IPS DF 19.7 (cell line): ENCODE data around the gene DGKQ.
"Not testable (repeated sequence)": the region's sequence is repeated elsewhere in the genome, so short reads cannot be mapped to it uniquely, and the experiment has no call there.

Experiments
- DNase-seq: peaks from one replicate; pipeline ENCODE4 v3.0.0-alpha.2; 2013; ENCODE audit warnings: low read depth, low spot score

DGKQ gene

DNA sequence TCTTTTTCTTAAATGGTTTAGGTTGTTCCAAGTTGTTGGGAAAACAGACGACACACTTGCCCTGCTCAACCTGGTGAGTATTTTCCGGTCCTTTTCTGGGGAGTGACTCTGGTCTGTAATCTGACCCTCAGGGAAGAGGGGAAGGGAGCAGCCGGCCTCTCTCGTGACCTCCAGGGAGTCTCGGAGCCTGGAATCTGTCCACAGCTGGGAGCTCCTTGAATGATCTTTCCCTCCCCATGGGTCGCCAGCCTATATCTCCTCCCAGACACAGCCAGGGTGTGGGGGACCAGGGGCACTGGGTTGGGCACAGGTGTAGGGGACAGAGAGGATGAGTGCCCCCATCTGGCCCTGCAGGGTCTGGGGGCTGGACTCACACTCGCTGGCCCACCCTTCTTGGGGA lies 22.2 kb downstream of the DGKQ start:
- no peak for DNase-seq

DNA sequence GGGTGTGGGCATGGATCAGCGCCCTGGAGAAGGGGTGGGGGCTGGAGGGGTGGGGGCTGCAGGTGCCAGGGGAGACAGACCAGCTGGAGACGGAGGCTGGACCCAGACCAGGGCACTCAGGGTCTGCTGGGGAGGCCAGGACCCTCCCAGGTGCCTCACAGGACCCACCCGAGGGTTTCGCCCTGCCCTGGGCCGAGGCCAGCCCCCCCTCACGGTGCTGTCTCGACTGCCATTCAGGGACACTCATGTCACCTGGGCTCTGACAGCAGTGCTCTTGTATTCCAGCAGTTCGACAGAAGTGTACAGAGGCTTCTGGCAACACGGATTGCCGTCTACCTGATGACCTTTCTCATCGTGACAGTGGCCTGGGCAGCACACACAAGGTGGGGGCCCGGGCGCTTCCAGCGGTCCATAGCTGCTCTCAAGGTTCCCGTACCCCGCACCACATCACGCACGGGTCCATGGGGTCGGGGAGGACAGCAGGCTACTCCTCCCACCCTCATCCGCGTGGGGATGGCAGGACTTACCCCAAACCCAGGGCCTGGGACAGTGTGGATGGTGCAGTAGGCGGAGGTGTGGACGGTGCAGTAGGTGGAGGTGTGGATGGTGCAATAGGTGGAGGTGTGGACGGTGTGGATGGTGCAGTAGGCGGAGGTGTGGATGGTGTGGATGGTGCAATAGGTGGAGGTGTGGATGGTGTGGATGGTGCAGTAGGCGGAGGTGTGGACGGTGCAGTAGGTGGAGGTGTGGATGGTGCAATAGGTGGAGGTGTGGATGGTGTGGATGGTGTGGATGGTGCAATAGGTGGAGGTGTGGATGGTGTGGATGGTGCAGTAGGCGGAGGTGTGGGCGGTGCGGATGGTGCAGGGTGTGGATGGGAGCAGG lies 23.0 kb downstream of the DGKQ start:
- no peak for DNase-seq

DNA sequence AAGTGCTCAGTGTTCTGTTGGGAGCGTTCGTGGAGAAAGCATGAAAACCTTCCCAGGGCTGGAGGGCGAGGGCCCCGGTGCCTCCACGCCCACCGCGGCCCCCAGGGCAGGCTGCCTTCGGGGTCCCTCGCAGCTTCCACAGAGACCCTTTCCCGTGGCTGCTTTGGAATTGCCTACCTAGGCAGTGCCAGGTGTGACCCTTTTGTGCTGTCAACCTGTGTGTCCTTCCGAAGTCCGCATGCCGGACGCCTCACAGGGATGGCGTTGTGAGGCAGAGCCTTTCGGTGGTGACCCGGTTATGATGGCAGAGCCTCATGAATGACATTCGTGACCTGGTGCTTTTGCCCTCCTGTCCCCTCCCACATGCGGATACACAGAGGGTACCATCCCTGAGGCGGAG lies 23.7 kb downstream of the DGKQ start:
- DNase-seq = no peak

DNA sequence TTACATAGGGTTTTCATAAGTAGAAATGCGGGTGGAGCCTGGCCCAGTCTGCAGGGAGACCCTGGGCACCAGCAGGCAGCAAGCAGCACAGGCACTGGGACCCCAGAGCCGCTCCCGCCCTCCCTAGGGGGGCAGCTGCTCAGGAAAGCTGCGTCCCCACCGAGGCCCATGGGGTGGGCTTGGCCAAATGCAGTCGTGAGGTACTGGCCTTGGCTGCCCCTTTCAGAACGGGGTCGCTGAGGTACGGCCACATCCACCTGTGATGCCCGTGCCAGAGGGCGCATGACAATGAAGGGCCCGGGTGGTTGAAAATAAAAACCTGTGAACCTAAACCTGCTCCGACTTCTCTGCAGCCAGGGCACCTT lies 24.5 kb downstream of the DGKQ start:
- DNase-seq = no peak

DNA sequence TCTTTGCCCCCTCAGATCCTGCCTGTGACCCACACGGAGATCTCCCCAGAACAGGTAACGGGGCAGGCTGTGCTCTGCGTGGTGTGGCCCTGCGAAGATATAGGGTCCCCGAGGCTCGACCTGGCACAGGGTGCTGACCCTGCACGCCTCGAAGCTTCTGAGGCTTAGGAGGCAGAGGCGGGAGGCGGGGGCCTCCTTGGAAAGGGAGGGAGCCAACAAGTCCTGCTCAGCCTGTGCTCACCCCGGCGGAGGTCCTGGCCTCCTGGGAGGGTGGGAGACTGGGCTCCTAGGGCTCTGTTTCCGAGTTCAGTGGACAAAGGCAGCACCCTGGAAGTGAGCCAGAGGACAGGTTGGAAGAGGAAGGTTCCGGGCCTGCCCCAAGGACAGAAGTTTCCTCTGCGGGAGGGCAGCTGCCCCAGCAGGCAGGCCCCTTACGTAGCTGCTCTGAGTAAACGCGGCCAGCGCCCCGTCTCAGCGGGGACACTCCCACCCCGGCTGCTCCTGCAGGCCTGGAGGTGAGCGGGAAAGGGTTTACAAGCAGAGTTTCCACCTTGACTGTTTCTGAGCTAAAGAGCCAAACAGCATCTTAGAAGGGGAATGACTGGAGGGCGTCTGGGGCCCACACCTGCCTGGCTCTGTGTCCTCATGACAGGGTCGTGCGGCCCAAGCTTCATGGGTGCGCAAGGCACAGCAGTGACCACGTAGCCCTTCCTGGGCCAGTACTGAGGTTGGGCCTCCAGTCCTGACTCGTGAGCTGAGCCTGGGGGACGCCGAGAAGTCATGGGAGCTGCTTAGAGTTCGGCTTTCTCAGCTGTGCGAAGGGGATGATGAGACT lies 25.1 kb downstream of the DGKQ start:
- DNase-seq = no peak

DNA sequence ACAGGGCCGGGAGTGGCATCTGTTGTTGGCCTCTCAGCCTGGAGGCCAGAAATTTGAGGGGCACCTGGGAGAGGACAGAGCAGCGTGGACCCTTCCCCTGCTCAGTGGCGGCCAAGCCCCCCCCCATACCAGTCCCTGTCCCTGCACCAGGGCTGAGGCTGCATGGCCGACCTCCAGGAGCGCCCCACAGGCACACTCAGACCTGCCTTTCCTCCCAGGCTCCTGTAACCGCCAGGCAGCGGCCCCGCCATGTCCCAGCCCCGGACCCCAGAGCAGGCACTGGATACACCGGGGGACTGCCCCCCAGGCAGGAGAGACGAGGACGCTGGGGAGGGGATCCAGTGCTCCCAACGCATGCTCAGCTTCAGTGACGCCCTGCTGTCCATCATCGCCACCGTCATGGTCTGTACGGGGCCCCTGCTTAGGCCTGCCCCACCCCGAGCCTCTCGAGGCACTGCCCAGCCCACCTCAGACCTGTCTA lies 25.8 kb downstream of the DGKQ start:
- no peak for DNase-seq

DNA sequence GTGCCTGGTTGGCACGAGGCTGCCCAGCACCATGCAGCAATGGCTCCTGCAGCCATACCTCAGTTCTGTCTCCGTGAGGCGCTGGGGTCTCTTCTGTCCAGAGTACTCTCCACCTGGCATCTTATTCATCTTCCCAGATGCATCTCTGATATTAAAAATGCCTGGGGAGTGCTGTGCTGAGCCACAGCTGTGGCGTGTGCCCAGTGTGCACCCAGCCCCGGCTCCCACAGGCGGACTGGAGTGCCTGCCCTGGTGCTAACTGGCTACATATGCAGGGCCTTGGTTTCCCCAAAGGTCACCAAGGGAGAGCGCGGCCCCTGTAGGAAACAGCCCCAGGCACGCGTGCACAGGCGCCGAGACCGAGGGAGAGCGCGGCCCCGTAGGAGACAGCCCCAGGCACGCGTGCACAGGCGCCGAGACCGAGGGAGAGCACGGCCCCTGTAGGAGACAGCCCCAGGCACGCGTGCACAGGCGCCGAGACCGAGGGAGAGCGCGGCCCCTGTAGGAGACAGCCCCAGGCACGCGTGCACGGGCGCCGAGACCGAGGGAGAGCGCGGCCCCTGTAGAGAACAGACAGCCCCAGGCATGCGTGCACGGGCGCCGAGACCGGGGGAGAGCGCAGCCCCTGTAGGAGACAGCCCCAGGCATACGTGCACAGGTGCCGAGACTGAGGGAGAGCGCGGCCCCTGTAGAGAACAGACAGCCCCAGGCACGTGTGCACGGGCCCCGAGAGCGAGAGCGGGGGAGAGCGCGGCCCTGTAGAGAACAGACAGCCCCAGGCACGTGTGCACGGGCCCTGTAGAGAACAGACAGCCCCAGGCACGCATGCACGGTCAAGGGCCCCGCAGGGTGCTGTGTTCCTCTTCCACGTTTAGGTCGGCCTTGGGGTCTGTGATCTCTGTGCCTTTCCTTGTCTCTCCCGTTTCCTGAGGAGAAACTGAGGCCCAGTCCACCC lies 26.6 kb downstream of the DGKQ start:
- DNase-seq = no peak

DNA sequence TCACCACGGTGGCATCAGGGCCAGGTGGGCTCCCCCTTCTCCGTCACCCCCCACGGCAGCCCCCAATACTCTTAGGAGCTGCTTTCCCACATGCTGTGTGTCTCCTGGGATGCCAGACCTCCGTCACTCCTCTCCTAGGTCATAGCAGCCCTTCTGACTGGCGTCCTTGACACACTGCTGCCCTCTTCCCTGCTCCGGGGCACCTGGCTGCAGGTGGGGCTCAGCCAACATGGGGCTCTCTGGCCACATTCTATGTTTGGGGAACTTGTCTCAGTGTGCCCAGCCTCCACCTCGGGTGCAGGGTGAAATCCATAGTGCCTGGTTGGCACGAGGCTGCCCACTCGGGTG lies 27.3 kb downstream of the DGKQ start:
- no peak for DNase-seq

DNA sequence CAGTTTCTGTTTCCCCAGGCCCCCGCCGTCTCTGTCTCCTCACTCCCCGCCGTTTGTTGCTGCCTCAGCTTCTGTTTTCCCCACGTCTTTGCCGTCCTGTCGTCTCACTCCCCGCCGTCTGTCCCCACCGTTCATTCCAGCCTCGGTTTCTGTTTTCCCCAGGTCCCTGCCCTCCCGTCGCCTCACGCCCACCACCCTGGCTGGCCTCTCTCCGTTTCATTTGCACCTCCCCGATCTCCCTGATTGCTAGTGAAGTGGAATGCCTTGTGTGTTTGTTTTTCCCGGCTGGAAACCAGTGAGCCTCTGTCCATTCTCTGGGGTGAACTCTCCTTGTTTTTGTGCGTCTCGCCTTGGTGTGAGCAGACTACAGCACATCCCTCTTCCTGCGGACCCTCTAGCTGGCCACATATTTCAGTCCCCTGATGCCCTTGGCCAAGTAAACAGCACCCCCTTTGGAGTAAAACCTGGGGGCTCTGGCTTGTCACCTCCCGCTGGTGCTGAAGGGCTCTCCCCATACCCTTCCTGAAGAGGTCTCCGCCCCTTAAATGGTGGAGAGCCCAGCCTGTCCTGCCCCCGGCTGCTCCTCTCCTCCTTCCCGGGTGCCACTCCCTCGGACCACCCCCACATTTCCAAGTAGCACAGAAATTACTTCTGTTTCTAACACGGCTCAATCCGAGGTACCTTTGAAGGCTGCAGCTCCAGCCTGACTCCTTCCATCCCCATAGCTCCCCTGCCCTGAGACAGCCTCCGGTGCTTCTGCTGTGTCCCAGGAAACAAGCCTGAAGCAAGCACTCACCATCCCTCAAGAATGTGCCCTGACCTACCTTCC lies 27.9 kb downstream of the DGKQ start:
- no peak for DNase-seq

DNA sequence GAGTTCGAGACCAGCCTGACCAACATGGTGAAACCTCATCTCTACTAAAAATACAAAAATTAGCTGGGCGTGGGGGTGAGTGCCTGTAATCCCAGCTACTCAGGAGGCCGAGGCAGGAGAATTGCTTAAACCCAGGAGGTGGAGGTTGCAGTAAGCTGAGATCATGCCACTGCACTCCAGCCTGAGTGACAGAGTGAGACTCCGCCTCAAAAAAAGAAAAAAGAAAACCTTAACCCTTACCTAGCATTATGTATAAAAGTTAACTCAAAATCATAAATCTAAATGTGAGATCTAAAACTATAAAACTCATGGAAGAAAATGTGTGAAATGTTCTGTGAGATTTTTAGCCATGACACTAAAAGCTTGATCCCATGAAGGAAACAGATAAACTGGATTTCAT lies 33.9 kb downstream of the DGKQ start:
- DNase-seq = not testable (repeated sequence)

DNA sequence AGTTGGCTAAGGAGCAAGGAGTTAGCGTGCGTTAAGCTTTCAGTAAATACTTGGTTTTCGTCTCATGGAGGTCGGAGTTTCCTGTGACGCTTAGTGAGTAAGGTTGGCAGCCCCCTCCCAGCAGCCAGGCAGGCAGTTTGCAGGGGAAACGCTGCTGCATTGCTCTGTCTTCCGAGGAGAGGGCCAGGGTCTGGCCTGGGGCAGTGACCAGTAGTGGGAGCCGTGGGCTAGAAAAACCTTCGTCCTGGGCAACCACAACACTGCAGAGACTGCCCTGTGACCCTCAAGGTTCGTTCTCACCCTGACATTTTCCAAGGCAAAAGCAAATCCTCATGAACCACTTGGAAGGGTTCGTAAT lies 40.7 kb downstream of the DGKQ start:
- no peak for DNase-seq

DNA sequence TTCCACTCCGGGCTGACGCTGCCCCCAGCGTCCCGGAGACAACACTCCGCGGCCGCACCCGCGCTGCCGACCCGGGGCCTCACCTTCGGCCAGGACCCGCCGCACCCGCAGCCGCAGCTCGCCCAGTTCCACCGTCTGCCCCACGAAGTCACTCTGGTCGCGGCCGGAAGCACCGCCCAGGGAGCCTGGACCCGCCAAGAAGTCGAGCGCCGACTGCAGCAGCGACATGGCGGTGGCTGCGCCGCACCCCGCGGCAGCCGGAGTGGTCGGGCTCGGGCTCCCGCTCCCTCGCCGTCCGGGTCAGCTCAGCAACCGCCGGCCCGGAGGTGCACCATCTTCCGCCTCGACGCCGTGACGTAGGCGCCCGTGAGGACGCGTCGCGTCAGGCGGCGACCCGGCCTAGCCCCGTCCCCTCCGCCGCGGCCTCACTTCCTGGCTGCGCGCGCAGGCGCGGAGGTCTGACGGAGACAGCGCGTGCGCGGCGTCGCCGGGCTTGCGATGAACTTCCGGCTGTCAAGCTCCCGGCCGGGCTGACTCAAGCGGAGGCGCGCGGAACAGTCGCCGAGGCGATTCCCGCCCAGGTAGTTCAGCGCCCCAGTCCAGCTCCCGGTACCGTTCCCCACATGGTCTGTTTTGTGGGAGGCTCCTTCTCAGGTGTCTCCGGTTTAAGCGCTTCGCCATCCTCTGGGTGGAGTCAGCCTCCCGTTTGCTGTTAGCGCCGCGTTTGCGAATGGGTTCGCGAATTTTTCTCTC lies 41.2 kb downstream of the DGKQ start, which contains the start of the genes GAK and TMEM175:
Gene GAK, minus strand, starts transcription at position 357 of the 753 bp plus-strand sequence. Its CDS starts 129 bp downstream, at position 228.
Gene TMEM175, plus strand, starts transcription at position 501 of the 753 bp plus-strand sequence. CDS start 15,280 bp downstream, outside the sequence.
- peak; percentile 81 for DNase-seq

DNA sequence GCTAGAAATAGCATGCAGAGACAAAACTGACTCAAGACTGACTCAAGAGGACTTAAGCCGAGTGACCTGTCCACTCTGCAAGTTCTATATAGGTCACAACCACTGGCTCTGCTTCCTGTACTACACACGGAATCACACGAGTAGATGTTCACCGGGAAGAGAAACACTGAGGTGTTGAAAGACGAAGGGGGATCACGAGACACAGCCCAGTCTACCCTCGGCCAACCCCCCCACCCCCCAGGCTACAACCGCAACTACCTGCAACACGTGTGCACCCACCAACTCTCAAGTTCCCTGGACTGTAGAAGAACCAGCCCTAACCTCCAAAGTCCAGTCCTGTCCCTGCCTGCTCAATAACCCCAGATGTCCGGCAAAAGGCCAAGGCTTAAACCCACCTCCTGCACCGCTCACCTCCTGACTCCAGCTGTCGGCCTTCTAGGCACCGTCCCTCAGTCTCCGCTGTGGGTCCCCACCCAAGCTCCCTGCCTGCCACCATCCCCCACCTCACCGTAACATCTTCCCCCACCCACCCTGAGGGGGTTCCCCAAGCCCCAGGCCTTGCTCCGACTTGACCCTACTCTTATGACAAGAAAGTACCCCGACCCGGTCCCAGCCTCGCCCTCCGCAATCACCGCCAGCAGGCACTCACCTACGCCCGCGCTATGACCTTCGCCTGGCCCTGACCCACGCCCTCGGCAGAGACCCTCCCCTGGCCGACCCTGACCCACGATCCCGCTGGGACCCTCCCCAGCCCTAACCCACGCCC lies 42.0 kb downstream of the DGKQ start:
- no peak for DNase-seq

DNA sequence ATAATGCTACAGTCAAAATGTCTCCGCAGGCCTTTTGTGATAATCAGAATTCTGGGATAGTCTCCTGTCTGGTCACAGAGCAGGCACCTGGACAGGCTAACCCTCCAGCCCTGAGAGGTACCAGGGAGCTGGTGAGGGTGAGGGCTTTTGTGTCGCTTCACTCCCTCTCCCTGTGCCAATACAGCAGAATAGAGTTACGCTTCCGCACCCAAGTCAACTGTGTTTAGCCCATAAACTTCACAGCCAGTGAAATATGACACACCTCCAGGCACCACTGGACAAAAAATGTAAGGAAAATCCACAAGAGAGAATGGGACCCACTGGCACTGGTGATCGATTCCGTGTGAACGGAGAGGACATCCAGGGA lies 42.6 kb downstream of the DGKQ start:
- no peak for DNase-seq

DNA sequence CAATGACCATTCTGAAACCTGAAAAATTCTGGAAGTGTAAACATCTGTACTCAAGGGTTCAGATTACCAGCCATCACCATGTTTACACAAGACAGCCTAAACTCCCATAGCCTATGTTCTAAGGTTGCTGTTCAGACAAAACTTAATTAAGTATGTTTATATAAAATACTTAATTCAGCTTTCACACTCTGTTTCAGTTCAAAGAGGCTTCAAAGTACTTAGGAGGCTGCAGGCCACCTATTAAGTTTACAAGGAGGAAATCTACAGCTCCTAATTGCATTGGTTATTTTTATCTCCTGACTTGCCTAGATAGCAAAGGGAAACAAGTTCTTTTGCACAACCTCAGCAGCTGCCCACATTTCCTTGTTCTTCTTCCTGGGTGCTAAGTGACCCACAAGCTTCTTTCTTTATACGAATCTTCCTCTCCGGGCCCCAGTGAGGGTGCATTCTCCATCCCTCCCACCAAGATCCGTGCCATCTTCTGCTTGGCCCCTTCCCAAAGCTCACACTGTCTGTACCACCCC lies 43.3 kb downstream of the DGKQ start:
- DNase-seq = no peak

DNA sequence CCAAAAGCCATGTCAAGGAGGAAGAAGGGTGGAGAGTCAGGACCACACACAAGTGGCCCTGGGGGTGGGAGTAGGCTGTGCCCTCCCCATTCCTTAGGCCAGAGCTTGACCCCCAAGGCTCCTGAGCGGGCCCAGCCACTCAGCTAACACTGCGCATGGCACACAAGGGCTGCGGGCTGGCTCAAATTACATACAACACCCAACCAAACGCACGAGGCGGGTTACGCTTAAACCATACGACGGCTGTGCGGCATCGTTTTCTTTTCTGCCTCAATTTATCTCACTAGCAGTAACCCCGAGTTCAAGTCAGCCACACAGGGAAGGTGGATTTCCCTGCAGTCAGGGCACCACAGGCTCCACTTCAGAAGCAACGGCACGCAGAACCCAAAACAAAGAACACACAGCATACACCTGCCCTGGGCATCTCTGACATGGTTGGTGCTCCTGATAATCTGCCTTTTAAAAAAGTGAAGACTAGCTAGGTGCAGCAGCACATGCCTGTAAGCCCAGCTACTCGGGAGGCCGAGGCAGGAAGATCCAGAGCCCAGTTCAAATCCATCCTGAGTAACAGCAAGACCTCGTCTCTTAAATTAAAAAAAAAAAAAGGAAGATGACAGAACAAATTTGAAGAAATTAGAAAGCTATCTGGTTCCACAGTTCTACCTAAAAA lies 44.1 kb downstream of the DGKQ start:
- no peak for DNase-seq

DNA sequence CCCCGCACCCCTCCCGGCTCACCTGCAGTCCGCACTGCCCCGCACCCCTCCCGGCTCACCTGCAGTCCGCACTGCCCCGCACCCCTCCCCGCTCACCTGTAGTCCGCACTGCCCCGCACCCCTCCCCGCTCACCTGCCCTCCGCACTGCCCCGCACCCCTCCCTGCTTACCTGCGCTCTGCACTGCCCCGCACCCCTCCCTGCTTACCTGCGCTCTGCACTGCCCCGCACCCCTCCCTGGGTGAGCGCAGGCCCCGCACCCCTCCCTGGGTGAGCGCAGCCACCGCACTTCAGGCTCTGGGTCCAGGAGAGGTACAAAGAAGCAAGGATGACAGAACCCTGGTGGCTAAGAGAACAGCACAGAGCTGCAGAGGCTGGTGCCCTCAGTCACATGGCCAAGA lies 45.8 kb downstream of the DGKQ start:
- DNase-seq = not testable (repeated sequence)

DNA sequence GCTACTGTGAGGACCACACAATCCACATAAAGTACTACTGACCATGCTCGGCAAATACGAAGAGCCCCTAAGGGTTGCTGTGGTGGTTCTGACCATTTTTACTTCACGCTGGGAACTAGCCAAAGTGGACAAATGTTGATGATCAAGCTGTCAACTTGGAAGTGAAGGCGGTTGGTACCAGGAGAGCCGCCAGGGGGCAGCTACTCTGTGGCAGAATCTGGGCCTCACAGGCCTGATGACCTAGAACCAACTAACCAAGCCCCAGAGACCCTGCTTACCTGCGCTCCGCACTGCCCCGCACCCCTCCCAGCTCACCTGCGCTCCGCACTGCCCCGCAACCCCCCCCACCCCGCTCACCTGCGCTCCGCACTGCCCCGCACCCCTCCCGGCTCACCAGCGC lies 46.8 kb downstream of the DGKQ start:
- DNase-seq = no peak
